Cardiac fibroblast (primary cell): Measurements from ENCODE around the gene APOBEC3B.
A peak's percentile ranks its signal among the peaks of the same experiment; 100 is the strongest.
"Not testable (repeated sequence)": the region's sequence is repeated elsewhere in the genome, so short reads cannot be mapped to it uniquely, and the experiment has no call there.

Experiments
- DNase-seq, 2 donors: peaks; one replicate each; pipeline versions ENCODE4 v3.0.0 to v3.0.0-alpha.2; 2010; ENCODE audit warnings: low read depth in 2 of 2
- H3K4me3 ChIP-seq, 2 donors: replicated peaks in 1 of 2; 1 replicate in 1 of 2; 2 replicates in 1 of 2; pipeline ENCODE4 v1.5.1; 2011; ENCODE audit warnings: low read depth in 2 of 2, low read length in 2 of 2, mild to moderate bottlenecking in 2 of 2, moderate library complexity in 1 of 2
- TF ChIP-seq, protein P1 (sequence below): IDR thresholded peaks from one replicate; pipeline ENCODE4 v1.5.1; 2011; ENCODE audit warnings: low read depth, mild to moderate bottlenecking, low read length, inconsistent platforms

APOBEC3B gene

DNA sequence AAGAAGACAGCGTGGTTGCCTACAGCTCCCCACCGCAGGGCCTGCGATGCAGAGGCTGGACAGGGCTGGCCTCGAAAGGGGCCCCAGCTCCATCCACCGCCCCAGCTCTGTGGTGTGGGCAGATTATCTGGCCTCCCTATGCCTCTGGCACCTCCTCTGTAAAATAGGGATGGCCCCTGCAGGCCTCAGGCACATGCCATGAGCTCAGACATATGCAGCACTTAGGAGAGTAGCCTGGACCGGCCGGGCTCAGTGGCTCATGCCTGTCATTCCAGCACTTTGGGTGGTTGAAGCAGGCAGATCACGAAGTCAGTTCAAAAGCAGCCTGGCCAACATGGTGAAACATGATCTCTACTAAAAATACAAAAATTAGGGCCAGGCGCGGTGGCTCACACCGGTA, 46.1 kb downstream of the APOBEC3B start:
- TF ChIP-seq, protein P1, sequence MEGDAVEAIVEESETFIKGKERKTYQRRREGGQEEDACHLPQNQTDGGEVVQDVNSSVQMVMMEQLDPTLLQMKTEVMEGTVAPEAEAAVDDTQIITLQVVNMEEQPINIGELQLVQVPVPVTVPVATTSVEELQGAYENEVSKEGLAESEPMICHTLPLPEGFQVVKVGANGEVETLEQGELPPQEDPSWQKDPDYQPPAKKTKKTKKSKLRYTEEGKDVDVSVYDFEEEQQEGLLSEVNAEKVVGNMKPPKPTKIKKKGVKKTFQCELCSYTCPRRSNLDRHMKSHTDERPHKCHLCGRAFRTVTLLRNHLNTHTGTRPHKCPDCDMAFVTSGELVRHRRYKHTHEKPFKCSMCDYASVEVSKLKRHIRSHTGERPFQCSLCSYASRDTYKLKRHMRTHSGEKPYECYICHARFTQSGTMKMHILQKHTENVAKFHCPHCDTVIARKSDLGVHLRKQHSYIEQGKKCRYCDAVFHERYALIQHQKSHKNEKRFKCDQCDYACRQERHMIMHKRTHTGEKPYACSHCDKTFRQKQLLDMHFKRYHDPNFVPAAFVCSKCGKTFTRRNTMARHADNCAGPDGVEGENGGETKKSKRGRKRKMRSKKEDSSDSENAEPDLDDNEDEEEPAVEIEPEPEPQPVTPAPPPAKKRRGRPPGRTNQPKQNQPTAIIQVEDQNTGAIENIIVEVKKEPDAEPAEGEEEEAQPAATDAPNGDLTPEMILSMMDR = no peak
- H3K4me3 ChIP-seq = no peak overlapping the region
- DNase-seq = no peak

DNA sequence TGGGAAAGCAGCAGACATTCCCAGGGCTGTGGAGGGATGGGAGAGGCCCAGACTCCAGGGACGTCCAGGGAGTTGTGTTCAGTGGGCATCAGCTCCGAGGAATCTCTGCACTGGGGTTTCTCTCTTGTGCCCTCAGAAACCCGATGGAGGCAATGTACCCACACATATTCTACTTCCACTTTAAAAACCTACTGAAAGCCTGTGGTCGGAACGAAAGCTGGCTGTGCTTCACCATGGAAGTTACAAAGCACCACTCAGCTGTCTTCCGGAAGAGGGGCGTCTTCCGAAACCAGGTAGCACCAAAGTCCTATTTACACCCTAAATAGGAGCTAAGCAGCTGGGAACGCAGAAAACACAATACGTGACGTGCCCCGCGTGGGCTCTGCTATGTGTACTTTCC, 47.1 kb downstream of the APOBEC3B start:
- TF ChIP-seq, protein P1 = no peak
- no peak overlapping the region for H3K4me3 ChIP-seq
- DNase-seq = no peak

DNA sequence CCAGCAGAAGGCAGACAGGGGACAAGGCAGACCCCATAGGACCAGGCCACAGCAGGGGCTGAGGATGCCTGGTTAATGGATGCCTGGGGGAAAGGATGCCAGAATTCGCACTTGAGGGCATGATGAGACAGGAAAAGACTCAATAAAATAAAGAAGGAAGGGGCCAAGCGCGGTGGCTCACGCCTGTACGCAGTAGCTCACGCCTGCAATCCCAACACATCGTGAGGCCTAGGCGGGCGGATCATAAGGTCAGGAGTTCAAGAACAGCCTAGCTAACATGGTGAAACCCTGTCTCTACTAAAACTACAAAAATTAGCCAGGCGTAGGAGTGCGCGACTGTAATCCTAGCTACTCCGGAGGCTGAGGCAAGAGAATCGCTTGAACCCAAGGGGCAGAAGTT, 48.6 kb downstream of the APOBEC3B start:
- no peak overlapping the region for H3K4me3 ChIP-seq
- no peak for DNase-seq
- TF ChIP-seq, protein P1 = no peak

DNA sequence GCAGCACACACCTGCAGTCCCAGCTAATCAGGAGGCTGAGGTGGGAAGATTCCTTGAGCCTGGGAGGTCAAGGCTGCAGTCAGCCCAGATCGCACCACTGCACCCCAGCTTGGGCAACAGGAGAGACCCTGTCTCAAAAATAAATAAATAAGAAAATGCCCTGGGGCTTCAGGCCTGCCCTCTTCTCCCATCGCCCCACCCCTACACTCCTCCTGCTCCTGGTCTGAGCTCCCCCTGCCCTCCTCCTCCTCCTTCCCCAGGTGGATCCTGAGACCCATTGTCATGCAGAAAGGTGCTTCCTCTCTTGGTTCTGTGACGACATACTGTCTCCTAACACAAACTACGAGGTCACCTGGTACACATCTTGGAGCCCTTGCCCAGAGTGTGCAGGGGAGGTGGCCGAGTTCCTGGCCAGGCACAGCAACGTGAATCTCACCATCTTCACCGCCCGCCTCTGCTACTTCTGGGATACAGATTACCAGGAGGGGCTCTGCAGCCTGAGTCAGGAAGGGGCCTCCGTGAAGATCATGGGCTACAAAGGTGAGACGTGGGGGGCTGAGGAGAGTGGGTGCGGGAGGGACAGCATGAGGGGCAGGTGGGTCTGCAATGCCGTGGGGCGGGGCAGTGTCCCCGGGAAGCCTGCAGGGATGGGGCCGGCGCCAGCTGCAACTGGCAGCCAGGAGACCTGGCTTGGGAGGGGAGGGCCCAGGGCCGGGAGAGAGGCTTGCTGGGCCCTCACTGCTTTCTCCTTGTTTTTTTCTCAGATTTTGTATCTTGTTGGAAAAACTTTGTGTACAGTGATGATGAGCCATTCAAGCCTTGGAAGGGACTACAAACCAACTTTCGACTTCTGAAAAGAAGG, 49.5 kb downstream of the APOBEC3B start:
- not testable (repeated sequence) for H3K4me3 ChIP-seq, DNase-seq

- H3K4me3 ChIP-seq, DNase-seq: not testable (repeated sequence)
Measured at GRCh38 chr22:39037071-39037470, 54.9 kb downstream of the APOBEC3B start.

DNA sequence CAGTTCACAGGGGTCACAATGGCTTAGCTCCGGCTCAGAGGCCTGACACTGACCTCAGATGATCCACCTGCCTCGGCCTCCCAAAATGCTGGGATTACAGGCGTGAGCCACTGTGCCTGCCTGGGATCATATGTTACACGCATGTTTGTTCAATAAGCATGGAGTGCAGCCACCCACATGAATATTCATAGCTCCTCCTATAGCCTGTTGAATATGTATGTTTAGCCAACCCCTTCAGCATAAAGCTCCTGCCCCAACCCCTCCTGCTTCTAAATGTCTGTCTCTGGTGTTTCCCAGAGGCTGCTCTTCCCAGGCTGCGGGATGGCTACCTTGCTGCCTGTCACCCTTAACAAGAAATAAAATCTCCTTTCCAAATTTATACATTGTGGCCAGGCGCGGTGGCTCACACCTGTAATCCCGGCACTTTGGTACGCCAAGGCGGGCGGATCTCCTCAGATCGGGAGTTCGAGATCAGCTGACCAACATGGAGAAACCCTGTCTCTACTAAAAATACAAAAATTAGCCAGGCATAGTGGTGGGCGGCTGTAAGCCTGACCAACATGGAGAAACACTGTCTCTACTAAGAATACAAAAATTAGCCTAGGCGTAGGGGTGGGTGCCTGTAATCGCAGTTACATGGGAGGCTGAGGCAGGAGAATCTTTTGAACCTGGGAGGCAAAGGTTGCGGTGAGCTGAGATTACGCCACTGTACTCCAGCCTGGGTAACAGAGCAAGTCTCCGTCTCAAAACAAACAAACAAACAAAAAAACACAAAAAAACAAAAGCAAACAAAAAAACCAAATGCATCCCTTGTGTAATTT, 57.4 kb downstream of the APOBEC3B start:
- no peak overlapping the region for H3K4me3 ChIP-seq
- TF ChIP-seq, protein P1 = no peak
- DNase-seq = no peak

GRCh38 chr22:39040155-39040537, 58.0 kb downstream of the APOBEC3B start:
- not testable (repeated sequence) for DNase-seq
- peak overlapping the region; percentile 65 to 71 for H3K4me3 ChIP-seq

GRCh38 chr22:39040538-39041296, 58.6 kb downstream of the APOBEC3B start, which contains the start of gene APOBEC3F:
APOBEC3F (plus strand) TSS chr22:39040864; CDS start chr22:39040961, 97 bp downstream.
- peak; percentile 53 to 72 for DNase-seq
- peak within 1 kb of the TSS; percentile 65 to 71 for H3K4me3 ChIP-seq
